A673 (cell line): ENCODE data around the gene GMEB2. TPM values are rescaled to one million over a fixed set of nuclear protein-coding genes. Genes with fewer than 3 reads are reported as not detected.
"Not testable (repeated sequence)": the region's sequence is repeated elsewhere in the genome, so short reads cannot be mapped to it uniquely, and the experiment has no call there.

Source experiments
- BruUV-seq: library from RNA; stranded (reverse); fragments of 400-500 nt; replicated peaks from 2 replicates; lab custom pipeline; 2021; lab: Mats Ljungman, UMichigan
- CTCF ChIA-PET: fragments of 300-600 bp; sonication (Branson Sonifier 250); formaldehyde crosslinking; loops from one replicate; lab custom pipeline; 2022; ENCODE audit warnings: antibody characterized with exemption; lab: Charles Lee
- POLR2A ChIA-PET: fragments of 300-600 bp; sonication (Branson Sonifier 250); formaldehyde crosslinking; loops from one replicate; lab custom pipeline; 2022; ENCODE audit warnings: antibody characterized with exemption; ENCODE audit not compliant: low non-redundant PET; lab: Charles Lee
- DNase-seq: peaks from one replicate; pipeline ENCODE4 v3.0.0-alpha.2; 2015; ENCODE audit warnings: low spot score
- H3K27ac ChIP-seq: fragments of 200-600 bp; sonication (generic); 2 replicates; pipeline ENCODE4 v1.5.1; 2016; ENCODE audit warnings: mixed run types, low read depth, mild to moderate bottlenecking, mixed read lengths, antibody characterized with exemption, low read length; ENCODE audit not compliant: poor library complexity, severe bottlenecking
- H3K27me3 ChIP-seq: fragments of 200-600 bp; sonication (generic); replicated peaks from 2 replicates; pipeline ENCODE4 v1.6.1; 2017; ENCODE audit warnings: mixed run types, low read depth, mild to moderate bottlenecking, mixed read lengths, antibody characterized with exemption, low read length; ENCODE audit not compliant: insufficient read depth, poor library complexity
- H3K36me3 ChIP-seq: fragments of 200-600 bp; sonication (generic); 2 replicates; pipeline ENCODE4 v1.6.1; 2016; ENCODE audit warnings: mixed run types, mild to moderate bottlenecking, mixed read lengths, antibody characterized with exemption, low read length; ENCODE audit not compliant: insufficient read depth, poor library complexity, severe bottlenecking
- H3K4me1 ChIP-seq: fragments of 200-600 bp; sonication (generic); 2 replicates; pipeline ENCODE4 v1.6.1; 2017; ENCODE audit warnings: mixed run types, mild to moderate bottlenecking, mixed read lengths, antibody characterized with exemption, low read length; ENCODE audit not compliant: insufficient read depth, poor library complexity, severe bottlenecking
- H3K4me3 ChIP-seq: fragments of 200-600 bp; sonication (generic); 2 replicates; pipeline ENCODE4 v1.5.1; 2016; ENCODE audit warnings: low read depth, mixed run types, mild to moderate bottlenecking, mixed read lengths, low read length; ENCODE audit not compliant: poor library complexity, severe bottlenecking
- H3K9me3 ChIP-seq: fragments of 200-600 bp; sonication (generic); 2 replicates; pipeline ENCODE4 v1.6.1; 2016; ENCODE audit warnings: mixed run types, low read depth, mild to moderate bottlenecking, mixed read lengths, antibody characterized with exemption, low read length; ENCODE audit not compliant: poor library complexity, severe bottlenecking
- EZH2 ChIP-seq: fragments of 200-600 bp; sonication (generic); IDR thresholded peaks from 2 replicates; pipeline ENCODE4 v1.6.1; 2017; ENCODE audit warnings: borderline replicate concordance, low read depth, mild to moderate bottlenecking, mixed read lengths, antibody characterized with exemption, low read length; ENCODE audit not compliant: poor library complexity, severe bottlenecking
- intact Hi-C: fragments of 100-400 bp; cut with micrococcal nuclease; formaldehyde crosslinking; loops from one replicate; pipeline ENCODE4 v1.10.0; 2022; ENCODE audit not compliant: unreplicated experiment
- total RNA-seq: library from RNA; stranded (reverse); gene quantifications from 2 replicates; pipeline ENCODE4 v1.2.3, GENCODE V29; 2021
- TF ChIP-seq, protein P1 (sequence below): fragments of 300-800, 200-600 bp; sonication (generic); conservative IDR thresholded peaks from 2 replicates; pipeline ENCODE4 v1.5.1; 2017; ENCODE audit warnings: low read depth, mild to moderate bottlenecking, antibody characterized with exemption, low read length, moderate library complexity, mixed read lengths

Gene GMEB2
- total RNA-seq, 1 experiment from 2014 or later: 12.8 TPM

DNA sequence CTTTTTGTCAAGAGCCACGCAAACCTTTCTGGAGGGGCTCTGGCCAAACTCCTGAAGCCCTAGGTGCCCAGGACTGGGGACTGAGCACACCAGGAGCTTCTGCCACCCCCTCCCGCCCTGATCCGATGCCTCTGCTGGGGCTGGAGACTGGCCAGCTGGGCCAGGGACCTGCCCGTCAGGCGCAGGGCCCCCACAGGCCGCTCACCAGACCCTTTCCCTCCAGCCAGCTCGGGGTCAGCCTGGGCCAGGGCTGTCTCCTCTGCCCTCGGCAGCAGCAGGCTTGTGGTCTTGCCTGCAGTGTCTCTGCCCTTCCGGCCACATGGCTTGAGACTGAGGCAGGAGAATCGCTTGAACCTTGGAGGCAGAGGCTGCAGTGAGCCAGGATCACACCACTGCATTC is 45.8 kb upstream of the GMEB2 start:
- Histone ChIP-seq H3K27me3 (no peaks in the 10 kb centered on the region), H3K9me3 (no peaks in the 10 kb centered on the region), H3K4me1 (no peaks in the 10 kb centered on the region), H3K36me3 (peaks cover 17% of the 10 kb centered on the region), H3K4me3 (no peak overlapping the region), H3K27ac (no peak overlapping the region)
- POLR2A ChIA-PET: no interaction called here
- CTCF ChIA-PET: no interaction called here
- no peak for DNase-seq
- intact Hi-C loops: no loop called here
- TF ChIP-seq EZH2: no peak
- TF ChIP-seq, protein P1, sequence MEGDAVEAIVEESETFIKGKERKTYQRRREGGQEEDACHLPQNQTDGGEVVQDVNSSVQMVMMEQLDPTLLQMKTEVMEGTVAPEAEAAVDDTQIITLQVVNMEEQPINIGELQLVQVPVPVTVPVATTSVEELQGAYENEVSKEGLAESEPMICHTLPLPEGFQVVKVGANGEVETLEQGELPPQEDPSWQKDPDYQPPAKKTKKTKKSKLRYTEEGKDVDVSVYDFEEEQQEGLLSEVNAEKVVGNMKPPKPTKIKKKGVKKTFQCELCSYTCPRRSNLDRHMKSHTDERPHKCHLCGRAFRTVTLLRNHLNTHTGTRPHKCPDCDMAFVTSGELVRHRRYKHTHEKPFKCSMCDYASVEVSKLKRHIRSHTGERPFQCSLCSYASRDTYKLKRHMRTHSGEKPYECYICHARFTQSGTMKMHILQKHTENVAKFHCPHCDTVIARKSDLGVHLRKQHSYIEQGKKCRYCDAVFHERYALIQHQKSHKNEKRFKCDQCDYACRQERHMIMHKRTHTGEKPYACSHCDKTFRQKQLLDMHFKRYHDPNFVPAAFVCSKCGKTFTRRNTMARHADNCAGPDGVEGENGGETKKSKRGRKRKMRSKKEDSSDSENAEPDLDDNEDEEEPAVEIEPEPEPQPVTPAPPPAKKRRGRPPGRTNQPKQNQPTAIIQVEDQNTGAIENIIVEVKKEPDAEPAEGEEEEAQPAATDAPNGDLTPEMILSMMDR: no peak
- no TSS peak for BruUV-seq

DNA sequence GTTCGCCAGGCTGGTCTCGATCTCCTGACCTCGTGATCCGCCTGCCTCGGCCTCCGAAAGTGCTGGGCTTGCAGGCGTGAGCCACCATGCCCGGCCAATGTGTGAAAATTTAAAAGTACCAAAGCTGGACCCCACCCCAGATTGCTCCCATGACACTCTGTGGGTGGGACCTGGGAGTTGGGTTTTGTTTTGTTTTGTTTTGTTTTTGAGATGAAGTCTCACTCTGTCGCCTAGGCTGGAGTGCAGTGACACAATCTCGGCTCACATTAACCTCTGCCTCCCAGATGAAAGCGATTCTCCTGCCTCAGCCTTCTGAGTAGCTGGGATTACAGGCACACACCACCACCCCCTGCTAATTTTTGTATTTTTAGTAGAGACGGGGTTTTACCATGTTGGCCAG is 44.8 kb upstream of the GMEB2 start:
- H3K9me3 ChIP-seq, H3K4me3 ChIP-seq, POLR2A ChIA-PET, DNase-seq, H3K4me1 ChIP-seq, CTCF ChIA-PET, H3K27ac ChIP-seq, intact Hi-C loops, H3K27me3 ChIP-seq, BruUV-seq: not testable (repeated sequence)
- peaks cover 20% of the 10 kb centered on the region for H3K36me3 ChIP-seq

DNA sequence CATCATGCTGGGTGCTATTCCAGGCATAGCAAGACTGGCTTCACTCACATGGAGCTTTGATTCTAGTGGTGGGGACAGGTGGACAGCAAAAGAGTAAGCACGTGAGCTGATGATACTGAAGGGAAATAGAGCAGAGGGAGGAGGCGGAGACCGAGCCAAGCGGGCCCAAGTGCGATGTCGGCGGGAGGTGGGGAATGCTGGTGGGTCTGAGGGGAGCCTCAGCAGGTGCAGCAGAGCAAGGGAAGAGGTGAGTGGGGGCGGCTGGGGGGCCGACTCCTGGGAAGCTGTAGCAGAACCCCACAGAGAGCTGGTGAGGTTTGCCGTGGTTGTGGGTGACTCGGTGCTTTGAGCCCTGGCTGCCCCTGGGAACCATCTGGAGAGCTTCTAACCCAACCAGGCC is 41.5 kb upstream of the GMEB2 start:
- BruUV-seq: no TSS peak
- Histone ChIP-seq H3K27ac (no peak overlapping the region), H3K4me3 (no peak overlapping the region), H3K27me3 (no peaks in the 10 kb centered on the region), H3K36me3 (peaks cover 24% of the 10 kb centered on the region), H3K9me3 (no peaks in the 10 kb centered on the region), H3K4me1 (no peaks in the 10 kb centered on the region)
- TF ChIP-seq, protein P1: no peak
- no peak for TF ChIP-seq EZH2
- no peak for DNase-seq
- intact Hi-C loops: no loop called here
- CTCF ChIA-PET: no interaction called here
- POLR2A ChIA-PET: interaction anchor here (0.6 kb wide), 1 partner anchor 69 kb away, joined by 3 read pairs; no protein-coding TSS in a partner anchor

DNA sequence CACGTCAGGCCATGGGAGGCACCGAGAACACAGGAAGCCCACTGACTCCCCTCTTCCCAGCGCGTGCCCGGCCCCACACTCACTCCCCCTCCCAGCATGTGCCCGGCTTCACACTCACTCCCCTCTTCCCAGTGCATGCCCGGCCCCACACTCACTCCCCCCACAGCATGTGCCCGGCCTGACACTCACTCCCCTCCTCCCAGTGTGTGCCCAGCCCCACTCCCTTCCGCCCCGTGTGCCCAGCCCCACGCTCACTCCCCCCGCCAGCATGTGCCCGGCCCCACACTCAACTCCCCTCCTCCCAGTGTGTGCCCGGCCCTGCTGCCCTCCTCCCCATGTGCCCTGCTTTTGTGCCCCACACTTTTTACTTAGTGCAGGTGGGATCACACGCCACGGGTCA is 41.0 kb upstream of the GMEB2 start:
- Histone ChIP-seq H3K27ac (no peak overlapping the region), H3K9me3 (no peaks in the 10 kb centered on the region), H3K27me3 (no peaks in the 10 kb centered on the region), H3K4me1 (no peaks in the 10 kb centered on the region), H3K4me3 (no peak overlapping the region), H3K36me3 (peaks cover 27% of the 10 kb centered on the region)
- intact Hi-C loops: no loop called here
- BruUV-seq: no TSS peak
- POLR2A ChIA-PET: no interaction called here
- DNase-seq: no peak
- CTCF ChIA-PET: no interaction called here
- TF ChIP-seq, protein P1: no peak
- no peak for TF ChIP-seq EZH2
